ENCODE data around the gene TTC28.
"Not testable (repeated sequence)": the region's sequence is repeated elsewhere in the genome, so short reads cannot be mapped to it uniquely, and the experiment has no call there.

The TTC28 gene

GRCh38 chr22:28220626-28221363 is 458.8 kb downstream of the TTC28 start:
- DNase-seq = no peak

DNA sequence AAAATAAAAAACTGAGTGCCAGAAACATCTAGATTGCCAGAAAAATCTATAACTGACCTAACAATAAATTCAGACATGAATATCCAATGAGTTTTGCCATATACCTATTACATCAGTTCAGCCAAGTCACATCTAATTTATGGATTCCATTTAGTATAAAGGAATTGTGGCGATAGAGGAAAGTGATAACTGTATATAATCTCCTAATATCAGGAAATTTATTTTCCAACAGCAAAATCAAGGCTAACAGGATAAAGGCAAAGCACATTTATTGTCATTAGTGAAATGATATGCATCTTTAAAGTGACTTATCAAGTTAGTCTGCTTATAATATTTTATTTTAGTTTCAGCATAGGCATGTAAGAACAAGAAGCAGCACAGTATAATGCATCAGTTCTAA is 462.4 kb downstream of the TTC28 start:
- DNase-seq = no peak

DNA sequence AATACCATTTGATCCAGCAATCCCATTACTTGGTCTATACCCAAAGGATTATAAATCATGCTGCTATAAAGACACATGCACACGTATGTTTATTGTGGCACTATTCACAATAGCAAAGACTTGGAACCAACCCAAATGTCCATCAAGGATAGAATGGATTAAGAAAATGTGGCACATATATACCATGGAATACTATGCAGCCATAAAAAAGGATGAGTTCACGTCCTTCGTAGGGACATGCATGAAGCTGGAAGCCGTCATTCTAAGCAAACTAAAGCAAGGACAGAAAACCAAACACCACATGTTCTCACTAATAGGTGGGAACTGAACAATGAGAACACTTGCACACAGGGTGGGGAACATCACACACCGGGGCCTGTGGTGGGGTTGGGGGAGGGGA is 464.9 kb downstream of the TTC28 start:
- not testable (repeated sequence) for DNase-seq

DNA sequence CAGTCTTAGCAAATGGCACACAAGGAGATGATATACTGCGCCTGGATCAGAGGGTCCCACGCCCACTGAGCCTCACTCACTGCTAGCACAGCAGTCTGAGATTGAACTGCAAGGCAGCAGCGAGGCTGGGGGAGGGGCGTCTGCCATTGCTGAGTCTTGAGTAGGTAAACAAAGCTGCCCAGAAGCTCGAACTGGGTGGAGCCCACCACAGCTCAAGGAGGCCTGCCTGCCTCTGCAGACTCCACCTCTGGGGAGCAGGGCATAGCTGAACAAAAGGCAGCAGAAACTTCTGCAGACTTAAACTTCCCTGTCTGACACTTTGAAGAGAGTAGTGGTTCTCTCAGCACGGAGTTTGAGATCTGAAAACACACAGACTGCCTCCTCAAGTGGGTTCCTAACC is 470.2 kb downstream of the TTC28 start:
- not testable (repeated sequence) for DNase-seq

DNA sequence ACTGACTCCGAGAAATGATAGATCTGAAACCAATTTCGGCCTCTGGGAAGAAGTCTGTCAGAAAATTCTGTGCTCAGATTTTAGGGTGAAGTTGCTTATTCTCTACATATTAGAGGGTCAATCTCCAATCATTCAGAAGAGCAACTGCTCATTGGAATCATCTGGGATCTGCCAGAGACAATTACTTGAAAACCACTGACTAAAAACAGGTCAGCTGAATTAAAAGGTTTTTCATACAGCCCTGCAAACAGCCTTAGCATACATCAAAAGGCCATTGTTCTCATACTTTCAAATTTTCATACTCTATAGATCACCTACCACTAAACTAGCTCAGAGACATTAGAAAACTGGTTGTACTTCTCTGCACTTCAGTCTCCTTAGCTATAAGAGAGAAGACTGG is 470.9 kb downstream of the TTC28 start:
- DNase-seq = no peak

DNA sequence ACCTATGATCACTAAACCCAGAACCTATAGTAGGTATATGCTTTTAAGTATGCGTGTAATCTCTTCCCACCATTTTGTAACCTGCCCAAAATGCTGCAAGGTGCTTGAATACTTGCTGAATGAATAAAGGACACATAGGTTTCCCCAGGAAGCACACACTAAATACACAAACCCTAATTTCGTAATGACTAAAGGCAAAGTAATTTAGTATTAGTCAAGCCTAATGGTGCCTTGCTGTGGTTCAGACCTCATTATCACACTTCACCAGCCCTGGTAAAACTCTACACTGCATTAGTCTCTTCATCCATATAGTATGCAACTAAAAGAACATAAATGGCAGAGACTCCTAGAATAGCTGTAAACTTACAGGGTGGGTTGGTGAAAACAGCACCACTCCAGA is 471.6 kb downstream of the TTC28 start:
- no peak for DNase-seq

DNA sequence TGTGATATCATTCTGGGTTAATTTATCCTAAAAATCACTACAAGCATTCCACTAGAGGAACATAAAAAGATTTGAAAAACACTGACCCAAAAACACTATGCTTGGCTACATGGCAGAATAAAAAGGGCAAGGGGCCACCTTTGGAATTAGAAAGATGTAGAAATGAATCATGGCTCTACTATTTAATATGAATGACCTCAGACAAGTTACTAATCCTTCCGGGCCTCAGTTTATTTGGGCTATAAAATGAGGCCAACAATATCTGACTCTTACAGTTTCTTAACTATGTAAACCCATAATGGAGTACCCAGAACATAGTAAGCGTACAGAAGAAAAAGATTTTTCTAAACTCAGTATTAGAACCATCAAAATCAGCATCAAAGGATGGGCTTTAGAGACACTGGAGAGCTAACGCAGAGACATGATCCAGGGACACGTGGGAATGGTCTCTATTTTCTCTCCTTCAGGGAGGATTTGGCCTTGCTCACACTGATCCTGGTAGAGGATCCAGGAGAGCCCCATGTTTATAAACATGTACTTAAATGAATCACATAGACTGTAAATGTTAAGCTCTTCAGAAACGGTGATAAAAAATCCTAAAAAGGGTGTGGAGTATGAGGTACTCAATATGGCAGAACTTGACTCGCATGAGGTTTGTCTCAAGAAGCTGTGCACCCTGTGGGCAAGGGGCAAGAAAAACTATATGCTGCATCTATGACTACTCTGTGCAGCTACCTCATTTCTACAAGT is 472.2 kb downstream of the TTC28 start:
- DNase-seq = no peak

DNA sequence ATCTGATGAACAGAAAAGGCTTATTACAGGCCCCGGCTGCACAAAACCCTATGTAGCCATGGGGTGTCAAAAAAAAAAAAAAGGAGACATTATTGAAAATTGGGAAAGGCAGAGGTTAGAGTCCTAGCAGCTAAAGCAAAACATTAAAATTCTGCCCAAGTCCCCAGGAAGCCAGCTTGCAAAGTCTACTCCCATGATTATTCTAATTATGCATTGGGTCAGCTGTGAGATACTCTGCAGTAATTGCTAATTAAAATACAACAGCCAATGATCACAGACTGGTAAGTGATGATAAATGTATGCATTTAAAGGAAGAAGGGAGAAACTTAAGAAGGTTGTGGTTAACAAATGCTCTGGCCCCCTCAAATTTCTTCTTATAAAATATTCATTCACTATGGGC is 473.7 kb downstream of the TTC28 start:
- no peak for DNase-seq

- no peak for DNase-seq
Measured at GRCh38 chr22:28204382-28204781, 475.3 kb downstream of the TTC28 start.

DNA sequence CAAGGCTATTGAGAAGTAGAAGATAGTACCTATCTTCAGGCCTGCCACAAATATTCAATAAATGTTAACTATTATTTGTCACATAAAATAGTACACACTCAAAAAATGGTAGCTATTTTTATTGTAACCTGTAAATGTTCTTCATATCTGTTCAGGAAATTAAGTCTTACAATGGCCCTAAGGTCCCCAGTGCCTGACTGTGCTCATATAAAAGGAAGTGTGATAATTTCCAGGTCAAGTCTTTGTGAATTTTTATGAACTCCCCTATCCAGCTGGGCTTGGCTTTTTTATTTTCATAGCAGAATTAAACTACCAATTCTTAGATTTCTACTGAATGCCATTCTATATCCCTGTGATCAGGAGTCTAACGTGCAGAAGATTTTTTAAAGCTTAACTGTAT is 476.4 kb downstream of the TTC28 start:
- no peak for DNase-seq

- no peak for DNase-seq
Measured at GRCh38 chr22:28198692-28199091, 480.9 kb downstream of the TTC28 start.

GRCh38 chr22:28191571-28191970 is 488.1 kb downstream of the TTC28 start:
- not testable (repeated sequence) for DNase-seq

DNA sequence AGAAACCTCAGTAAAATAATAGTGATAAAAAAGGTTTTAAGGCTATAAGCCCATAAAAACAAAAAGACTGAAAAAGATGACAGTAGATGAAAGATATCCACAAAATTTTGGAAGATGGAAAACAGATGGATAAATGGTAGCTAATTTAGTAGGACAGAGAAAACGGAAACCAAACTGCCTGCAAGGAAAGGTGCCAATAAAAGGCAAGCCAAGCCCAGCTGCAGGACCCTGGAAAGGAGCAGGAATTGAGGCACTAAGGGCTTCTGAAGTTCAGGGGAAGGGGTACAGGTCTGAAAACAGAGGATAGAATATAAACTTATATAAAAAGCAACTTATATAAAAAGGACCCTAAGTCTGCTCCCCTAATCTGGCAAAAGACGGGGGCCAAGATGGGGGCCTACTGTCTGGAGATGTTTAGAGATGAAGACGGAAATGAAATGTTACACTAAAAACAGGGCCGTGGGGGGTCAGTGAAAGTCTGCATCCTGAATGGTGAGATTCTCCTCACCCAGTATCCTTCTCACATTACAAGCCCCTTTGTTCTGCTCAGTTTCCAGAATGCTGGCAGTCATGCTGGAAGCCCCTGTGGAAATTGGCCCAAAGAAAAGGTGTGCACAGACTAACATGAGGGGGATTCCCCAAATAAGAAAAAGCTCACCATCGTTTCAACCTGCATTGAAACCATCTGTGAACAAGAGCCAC is 491.3 kb downstream of the TTC28 start:
- no peak for DNase-seq

GRCh38 chr22:28187612-28188011 is 492.0 kb downstream of the TTC28 start:
- no peak for DNase-seq

DNA sequence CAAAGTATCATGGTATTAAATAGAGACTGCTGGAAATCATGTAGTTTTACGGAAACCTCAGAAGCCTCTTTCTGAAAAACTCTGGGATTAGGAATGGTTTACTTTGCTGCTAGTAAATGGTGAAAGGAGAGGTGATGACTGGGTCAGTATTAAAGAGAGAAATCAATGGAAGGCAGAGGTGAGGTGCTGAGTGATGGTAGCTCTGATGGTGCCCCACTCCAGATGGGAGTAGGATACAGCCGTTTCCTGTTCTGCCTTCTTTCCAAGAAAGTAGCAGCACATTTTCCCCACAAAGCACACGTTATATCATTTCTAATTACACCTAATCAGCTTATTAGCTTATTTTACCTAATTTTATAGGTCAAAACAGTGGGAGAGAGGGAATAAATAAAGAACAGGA is 493.0 kb downstream of the TTC28 start:
- no peak for DNase-seq

DNA sequence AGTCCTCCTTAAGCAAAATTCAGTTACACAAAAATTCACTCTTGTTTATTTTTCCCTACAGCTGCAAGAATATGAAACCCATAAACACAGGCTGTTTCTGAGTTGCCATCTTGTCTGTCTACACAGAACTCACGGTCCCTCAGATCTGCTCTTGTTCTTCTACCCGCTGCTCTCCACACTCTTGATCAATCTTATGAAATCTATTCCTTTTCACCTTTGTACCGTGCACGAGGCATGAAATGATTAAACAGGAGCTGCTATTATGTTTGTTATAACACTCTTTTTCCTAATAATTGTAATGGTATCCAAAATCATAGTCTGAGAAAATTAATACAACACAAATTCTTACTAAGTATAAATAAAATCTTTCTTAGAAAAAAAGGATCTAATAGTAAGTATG is 494.5 kb downstream of the TTC28 start:
- DNase-seq = no peak

DNA sequence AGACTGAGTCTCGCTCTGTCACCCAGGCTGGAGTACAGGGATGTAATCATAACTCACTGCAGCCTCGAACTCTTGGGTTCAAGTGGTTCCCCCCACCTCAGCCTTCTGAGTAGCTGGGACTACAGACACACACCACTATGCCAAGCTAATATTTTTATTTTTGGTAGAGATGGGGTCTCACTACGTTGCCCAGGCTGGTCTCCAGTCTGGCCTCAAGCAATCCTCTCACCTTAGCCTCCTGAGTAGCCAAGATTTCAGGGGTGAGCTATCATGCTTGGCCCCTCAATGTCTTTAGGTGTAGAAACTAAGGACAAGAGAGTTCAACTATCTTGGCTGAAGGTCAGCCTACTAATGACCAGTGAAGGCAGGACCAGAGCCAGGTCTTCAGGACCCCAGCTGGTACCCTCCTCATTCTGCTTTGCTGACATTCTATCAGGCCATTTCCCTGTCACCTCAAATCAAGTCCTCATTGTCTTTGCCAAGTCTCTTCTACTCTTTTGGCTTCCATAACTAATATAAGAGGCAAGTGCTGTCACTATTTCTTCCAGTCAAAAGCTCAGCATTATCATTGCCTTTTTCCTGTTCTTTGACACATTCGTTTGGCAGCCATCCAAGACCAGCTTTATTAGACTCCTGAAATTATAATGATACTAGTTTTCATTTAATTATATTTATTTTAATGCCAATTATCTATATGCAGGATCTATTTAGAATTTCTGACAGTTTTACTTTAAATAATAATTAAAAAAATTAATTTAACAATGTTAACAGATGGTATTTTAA is 496.4 kb downstream of the TTC28 start:
- DNase-seq = no peak

- no peak for DNase-seq
Measured at GRCh38 chr22:28180804-28181731, 498.6 kb downstream of the TTC28 start.

- DNase-seq = no peak
Measured at GRCh38 chr22:28179392-28179791, 500.2 kb downstream of the TTC28 start.

- no peak for DNase-seq
Measured at GRCh38 chr22:28175730-28176492, 503.7 kb downstream of the TTC28 start.

DNA sequence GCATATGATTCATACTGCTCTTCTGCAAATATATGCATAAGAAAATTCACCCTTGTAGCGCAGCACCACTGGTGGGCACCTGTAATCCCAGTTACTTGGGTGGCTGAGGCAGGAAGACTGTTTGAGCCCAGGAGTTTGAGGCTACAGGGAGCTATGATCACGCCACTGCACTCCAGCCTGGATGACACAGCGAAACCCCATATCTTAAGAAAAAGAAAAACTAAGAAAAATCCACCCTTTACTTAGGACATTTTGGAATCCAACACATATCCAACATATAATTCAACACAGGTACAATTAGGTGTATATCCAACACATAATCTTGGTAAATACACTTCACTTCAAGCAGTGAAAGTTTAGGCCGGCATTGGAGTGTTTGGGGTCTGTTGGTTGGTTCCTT is 505.1 kb downstream of the TTC28 start:
- DNase-seq = no peak
